Measurements from ENCODE around the gene CPAMD8.

GRCh38 chr19:16887353-16888265, 139.0 kb downstream of the CPAMD8 start:
- TF ChIP-seq CTCF (IDR thresholded peaks at IDR 0.05) = no peak
- no peak for TF ChIP-seq POLR2AphosphoS5 (IDR thresholded peaks at IDR 0.05)
